Measurements from ENCODE around the gene FRG2B.
"Not testable (repeated sequence)": the region's sequence is repeated elsewhere in the genome, so short reads cannot be mapped to it uniquely, and the experiment has no call there.

The FRG2B gene

DNA sequence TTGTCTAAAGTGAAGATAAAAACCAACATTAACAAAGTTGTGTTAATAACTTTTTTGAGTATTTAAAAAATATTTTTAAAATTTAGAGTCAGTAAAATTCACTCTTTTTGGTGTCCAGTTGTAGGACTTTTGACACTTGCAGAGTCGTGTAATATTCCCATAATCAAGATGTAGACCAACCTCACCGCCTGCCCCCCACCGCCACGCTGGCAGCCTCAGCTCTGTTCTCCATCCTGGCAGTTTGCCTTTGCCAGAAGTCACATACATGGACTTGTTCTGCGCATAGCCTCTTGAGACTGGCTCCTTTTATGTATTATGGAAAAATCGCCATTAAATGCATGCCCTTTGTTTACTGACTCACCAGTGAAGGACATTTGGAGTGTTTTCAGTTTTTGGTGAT lies 33.9 kb downstream of the FRG2B start:
- Histone ChIP-seq H3K4me3 (ENCODE audit: low read length) (no peak overlapping the region), H3K4me1 (ENCODE audit: control insufficient read depth, insufficient read depth, low read length) (no peaks in the 10 kb centered on the region), H3K27me3 (replicated peaks; ENCODE audit: control insufficient read depth, insufficient read depth, low read length) (peaks cover 37% of the 10 kb centered on the region), H3K36me3 (ENCODE audit: control insufficient read depth, insufficient read depth, low read length, severe bottlenecking) (no peaks in the 10 kb centered on the region), H3K9ac (ENCODE audit: low read length) (no peak overlapping the region), H3K9me3 (ENCODE audit: control insufficient read depth, low read length) (no peaks in the 10 kb centered on the region)
- DNase-seq (ENCODE audit: low read depth) = no peak

DNA sequence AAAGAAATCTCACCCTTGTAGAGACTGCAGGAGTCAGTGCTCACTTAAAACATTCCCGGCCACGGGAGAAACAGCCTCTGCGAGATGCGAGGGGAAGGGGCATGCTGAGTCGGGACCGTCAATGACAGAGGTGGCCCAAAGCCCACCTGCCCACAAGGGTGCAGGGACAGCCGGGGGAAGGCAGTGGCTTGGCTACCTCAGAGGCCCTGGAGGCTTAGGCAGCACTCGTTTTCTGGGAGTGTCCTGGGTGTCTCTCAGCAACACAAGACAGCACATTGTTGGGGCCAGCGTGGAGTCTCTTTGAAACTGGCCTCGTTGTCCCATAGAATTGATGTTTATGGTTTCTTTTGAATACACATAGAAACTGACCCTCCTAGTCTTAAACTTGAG lies 35.6 kb downstream of the FRG2B start:
- peaks cover 34% of the 10 kb centered on the region for H3K27me3 ChIP-seq (replicated peaks; ENCODE audit: control insufficient read depth, insufficient read depth, low read length)
- no peak overlapping the region for H3K4me3 ChIP-seq (ENCODE audit: low read length)
- no peaks in the 10 kb centered on the region for H3K9me3 ChIP-seq (ENCODE audit: control insufficient read depth, low read length)
- H3K9ac ChIP-seq (ENCODE audit: low read length) = no peak overlapping the region
- H3K36me3 ChIP-seq (ENCODE audit: control insufficient read depth, insufficient read depth, low read length, severe bottlenecking) = no peaks in the 10 kb centered on the region
- DNase-seq (ENCODE audit: low read depth) = no peak
- H3K4me1 ChIP-seq (ENCODE audit: control insufficient read depth, insufficient read depth, low read length) = no peaks in the 10 kb centered on the region

DNA sequence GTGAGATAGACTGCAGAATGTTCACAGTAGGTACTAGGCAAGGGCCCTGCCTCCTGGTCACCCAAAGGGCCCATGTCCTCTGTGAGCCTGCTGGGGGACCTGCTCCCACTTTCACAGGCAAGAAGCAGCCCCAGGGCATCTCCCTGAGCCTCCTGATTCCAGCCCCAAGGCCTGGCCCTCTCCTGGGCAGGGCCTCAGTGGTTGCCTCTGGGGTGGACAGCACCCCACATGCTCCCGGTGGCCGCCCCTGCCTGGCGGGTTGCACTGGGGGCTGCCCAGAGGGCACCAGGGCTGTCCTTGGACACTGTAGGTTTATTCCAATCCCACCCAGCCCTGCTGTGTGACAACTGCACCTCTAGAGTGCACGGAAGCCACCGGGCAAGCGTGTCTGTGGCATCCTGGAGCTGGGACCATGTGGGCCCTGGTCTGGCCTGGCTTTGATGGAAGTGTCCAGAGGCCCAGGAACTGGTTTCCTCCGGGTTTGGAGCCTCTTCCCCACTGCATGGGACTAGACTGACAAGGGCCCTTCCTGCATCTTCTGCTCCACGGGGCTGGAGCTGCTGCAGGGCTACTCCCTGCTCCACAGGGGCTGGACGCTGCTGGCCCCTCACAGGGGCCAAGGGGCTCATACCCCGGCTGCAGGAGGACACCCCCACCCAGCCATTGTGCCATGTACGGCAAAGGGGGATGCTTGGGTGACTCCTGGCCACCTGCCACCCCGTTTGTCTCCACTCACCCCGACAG lies 36.2 kb downstream of the FRG2B start:
- Histone ChIP-seq H3K9ac (ENCODE audit: low read length) (no peak overlapping the region), H3K4me1 (ENCODE audit: control insufficient read depth, insufficient read depth, low read length) (no peaks in the 10 kb centered on the region), H3K9me3 (ENCODE audit: control insufficient read depth, low read length) (no peaks in the 10 kb centered on the region), H3K36me3 (ENCODE audit: control insufficient read depth, insufficient read depth, low read length, severe bottlenecking) (no peaks in the 10 kb centered on the region), H3K4me3 (ENCODE audit: low read length) (no peak overlapping the region), H3K27me3 (replicated peaks; ENCODE audit: control insufficient read depth, insufficient read depth, low read length) (peaks cover 30% of the 10 kb centered on the region)
- DNase-seq (ENCODE audit: low read depth) = no peak

DNA sequence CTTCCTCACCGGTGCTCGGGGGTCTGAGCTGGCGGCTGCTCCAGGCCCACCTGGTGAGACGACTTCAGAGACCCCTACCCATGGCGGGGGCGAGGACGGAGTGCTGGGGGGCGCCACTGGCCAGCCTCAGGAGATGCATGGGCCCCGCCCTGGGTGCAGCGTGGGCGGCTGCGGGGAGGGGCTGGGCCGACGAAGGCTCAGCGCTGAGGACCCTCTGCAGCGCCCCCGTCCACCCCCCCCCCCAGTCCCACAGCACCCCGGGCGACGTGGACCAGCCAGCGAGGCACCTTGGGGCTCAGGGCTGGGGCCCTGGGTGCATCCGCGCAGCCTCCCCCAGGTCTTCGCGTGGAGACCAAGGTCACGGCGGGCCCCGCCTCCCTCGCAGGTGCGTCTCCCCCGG lies 49.6 kb downstream of the FRG2B start:
- H3K4me3 ChIP-seq (ENCODE audit: low read length); H3K36me3 ChIP-seq (ENCODE audit: control insufficient read depth, insufficient read depth, low read length, severe bottlenecking); H3K27me3 ChIP-seq (replicated peaks; ENCODE audit: control insufficient read depth, insufficient read depth, low read length); H3K9ac ChIP-seq (ENCODE audit: low read length); H3K4me1 ChIP-seq (ENCODE audit: control insufficient read depth, insufficient read depth, low read length); DNase-seq (ENCODE audit: low read depth): not testable (repeated sequence)
- H3K9me3 ChIP-seq (ENCODE audit: control insufficient read depth, low read length) = peaks cover 17% of the 10 kb centered on the region
